ENCODE results near the gene SLC5A4.

The SLC5A4 gene

DNA sequence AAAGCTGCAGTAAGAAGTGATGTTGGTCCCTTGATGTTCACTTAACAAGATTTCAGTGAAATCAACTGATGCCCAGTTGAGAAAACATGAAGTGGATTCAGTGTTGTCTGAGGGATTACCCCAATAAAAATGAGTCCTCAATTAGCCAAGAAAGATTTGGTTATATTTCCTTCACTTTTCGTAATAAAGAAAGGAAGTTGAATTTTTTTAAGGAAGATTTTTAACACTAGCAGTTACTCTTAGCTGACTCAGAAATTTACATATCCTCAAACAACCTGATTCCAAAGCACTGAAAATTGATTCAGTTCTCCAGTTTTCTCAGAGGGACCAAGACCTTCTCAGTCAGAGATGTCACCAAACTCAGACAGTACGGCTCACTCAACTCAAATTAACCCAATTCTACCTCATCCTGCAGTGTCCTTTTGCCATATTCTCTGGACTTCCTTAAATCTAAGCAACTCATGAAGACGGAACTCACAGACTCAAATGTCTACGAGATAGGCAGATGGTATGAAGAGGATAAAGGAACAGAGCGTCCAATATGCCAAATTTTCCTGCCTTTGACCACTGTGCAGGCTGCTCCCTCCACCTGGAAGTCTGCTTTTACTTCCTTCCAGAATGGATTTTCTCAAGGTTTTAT lies 22.8 kb downstream of the SLC5A4 start:
- no peak for DNase-seq (ENCODE audit: low read depth)

DNA sequence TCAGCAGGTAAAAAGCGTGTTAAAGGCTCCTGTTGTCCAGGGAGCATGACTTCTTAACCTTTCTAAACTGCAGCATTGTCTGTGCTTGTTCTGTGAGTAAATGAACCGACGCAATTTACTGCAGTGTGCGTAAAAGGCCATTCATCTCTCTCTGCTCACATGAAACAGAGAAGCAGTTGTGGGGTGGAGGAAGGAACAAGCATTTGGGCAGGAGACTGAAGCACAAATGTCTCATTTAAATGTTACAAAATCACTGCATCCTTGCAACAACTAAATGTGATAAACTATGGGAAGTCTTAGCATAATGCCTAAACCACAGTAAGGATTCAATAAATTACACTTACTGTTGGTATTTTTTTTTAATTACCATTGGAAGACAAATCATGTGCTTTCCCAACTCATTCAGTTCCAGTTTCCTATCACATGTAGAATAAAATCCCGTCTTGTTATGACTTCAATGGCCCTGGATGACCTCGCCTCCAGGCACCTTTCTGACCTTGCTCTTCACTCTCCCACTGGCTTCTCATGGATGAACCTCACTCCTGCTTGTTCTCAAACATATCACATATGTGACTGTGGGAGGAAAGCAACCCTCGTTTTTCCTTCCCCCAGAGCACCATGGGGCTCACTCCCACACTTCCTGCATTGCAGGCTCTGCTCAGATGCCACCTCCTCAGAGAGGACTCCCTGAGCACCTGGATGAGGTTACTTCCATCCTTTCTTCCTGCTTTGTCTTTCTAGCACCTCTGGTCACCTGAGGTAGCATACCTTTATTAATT lies 28.6 kb downstream of the SLC5A4 start:
- no peak for DNase-seq (ENCODE audit: low read depth)

DNA sequence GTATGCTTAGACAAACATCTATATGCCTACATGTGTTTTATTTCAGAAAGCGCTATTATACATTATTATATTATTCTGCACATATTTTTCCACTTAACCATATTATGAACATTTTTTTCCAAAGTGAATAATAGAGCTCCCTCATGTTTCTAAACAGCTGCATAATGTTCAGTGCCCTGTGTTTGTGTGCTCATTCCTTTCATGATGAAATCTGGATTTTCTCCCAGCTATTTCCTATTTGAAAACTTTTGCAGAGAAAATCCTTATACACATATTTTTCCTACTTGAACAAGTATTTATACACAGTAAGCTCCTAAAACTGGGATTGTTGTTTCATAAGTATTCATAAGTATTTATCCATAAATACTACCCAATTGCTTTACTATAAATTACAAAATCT lies 32.2 kb downstream of the SLC5A4 start:
- no peak for DNase-seq (ENCODE audit: low read depth)

DNA sequence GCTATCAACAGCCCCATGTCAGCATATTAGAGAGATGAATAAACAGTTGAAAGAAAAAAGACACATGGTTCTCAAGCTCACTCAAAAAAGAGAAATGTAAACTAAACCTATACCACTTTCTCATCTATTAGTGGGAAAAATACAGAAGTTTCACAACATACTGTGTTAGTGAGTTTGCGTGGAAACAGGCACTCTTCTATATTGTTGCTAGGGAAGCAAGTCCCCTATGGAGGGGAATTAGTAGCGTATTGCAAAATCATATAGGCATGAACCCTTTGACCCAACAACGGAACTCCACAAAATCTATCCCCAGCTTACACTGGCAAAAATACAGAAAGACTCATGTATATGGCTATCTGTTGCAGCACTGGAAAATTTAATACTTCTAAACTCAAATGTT lies 36.1 kb downstream of the SLC5A4 start:
- no peak for DNase-seq (ENCODE audit: low read depth)

DNA sequence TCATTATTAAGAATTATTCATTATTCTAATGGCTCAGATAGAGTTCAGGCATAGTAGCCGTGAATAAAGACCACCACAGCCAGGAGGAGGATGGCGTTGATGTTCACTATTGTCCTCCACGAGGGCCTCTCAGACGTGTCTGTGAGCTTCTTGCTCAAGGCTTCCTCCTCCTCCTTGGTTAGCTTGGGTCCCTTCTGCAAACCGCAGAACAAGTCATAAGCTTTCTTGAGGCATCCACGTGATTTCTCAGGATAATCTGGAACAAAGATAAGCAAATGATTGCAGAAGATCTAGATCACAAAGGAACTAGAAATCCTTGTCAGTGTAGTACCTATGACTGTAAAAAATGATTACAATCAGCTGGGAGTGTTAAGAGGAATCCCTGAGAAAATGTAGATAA lies 36.7 kb downstream of the SLC5A4 start:
- DNase-seq (ENCODE audit: low read depth), result no peak

DNA sequence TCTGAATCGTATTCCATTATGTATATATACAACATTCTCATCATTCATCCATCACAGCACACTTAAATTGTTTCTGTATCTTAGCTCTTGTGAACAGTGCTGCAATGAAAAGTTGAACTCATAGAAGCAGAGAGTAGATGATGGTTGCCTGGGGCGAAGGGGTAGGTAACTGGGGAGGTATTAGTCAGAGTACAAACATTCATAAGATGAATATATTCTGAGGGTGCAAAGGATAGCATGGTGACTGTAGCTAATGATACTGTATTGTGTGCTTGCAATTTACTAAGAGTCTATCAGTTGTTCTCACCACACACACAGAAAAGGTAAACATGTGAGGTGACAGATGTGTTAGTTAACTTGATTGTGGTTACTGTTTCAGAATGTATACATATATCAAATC lies 37.7 kb downstream of the SLC5A4 start:
- DNase-seq (ENCODE audit: low read depth), result no peak

DNA sequence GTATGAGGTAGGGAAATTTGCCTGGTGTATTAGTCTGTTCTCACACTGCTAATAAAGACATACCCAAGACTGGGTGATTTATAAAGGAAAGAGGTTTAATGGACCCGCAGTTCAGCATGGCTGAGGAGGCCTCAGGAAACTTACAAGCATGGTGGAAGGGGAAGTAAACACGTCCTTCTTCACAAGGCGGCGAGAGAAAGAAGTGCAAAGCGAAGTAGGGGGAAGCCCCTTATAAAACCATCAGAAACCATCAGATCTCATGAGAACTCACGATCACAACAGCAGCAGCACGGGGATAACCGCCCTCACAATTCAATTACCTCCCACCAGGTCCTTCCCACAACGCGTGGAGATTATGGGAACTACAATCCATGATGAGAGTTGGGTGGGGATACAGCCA lies 38.2 kb downstream of the SLC5A4 start:
- no peak for DNase-seq (ENCODE audit: low read depth)

DNA sequence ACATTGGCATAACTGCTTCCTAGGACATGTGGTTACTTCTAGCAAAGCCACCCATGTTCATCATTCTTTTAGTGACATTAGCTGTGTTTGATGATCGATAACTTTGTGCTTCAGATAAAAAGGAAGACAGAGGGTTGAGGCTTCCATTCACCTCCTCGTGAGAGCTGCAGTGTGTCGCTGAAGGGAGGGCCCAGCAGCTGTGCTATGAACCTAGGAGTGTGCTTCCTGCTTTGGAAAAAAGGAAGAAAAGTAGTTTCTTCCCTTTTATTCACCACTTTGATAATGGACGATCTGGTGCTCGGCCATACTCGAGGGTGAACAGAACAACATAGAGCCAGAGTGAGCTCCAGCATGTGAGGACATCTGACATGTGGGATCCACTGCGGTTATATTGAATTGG lies 44.1 kb downstream of the SLC5A4 start:
- DNase-seq (ENCODE audit: low read depth), result no peak

DNA sequence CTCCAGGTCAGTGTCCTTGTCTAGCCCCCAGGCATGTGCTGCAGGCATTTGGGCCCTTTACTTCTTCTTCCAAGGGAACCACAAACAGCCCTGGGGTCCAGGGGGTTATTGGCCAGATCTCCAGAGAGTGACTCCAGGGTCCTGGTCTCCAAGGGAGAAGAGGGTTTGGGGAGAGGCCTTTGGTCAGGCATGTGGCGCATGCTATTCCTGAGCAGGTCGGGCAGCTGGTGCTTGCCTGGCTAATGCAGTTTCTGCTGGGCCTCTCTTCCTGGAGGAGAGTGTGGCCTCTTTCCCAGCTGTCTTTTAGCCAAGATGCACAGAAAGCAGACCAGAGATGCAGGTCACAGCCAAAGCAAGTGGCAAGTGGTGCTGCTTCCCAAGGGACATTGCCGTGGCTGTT lies 46.5 kb downstream of the SLC5A4 start:
- no peak for DNase-seq (ENCODE audit: low read depth)

DNA sequence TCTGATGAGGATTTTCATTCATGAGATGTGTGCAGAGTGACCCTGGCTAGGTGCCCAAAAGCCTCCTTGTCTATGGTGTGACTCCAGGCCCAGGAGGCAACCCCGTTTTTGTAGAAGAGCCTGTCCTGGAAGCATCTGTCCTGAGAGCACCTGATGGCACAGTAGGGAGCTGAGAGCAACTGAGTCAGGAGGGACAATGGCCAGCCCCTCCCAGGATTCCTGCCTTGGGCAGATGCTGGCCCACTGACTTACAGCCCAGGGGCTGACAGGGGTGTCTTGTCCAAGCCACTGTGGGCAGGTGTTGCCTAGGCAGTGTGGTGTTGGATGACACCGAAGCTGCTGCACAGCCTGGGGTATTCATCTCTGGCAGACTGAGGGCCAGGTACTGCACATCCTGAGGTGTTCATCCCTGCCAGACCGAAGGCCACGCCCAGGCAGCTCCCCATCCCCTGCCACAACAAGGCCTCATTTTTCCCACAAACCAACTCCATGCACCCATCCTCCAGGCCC lies 47.1 kb downstream of the SLC5A4 start:
- no peak for DNase-seq (ENCODE audit: low read depth)

DNA sequence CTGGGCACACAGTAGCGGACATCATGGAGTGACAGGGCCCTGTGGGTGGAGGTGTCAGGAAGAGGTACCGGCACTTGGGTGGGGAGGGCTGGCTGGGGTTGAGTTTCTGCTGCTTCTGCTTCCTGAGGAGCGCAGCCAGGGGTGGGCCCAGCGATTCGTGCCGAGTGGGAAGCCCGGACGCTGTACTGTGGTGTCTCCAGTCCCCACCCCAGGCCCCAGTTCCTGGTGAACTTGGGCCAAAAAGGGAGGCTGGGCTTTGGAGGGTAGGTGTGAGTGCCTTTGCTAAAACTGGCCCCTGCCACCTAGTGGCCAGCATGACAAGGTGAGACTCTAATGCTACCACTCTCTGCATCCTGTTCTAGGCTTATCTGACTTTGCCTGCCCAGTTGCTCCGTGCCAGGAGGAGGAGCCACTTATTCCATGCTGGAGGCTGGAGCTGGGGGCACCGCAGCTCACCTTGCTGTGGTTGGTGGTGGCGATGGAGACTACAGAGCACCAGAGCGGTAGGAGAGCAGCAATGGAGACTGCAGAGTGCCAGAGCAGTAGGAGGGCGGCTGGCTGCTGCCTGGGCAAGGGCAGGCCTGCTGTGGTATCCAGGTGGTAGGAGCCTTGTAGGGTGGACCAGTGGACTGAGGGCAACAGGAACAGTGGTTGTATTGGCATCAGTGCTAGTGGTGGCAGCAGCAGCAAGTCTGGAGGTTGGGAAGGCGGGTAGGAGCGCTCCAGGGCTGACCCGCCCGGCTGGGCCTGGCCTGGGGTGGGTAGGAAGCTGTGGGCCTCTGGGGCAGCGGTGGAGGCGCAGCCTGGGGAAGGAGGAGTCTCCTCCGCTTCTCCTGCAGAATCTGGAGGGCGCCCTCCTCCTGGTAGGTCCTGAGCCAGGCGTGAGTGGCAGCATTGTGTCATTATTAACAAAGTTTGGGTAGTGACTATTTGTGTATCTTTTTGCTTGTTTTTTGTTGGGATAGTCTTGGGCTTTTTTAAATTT lies 48.1 kb downstream of the SLC5A4 start:
- no peak for DNase-seq (ENCODE audit: low read depth)

DNA sequence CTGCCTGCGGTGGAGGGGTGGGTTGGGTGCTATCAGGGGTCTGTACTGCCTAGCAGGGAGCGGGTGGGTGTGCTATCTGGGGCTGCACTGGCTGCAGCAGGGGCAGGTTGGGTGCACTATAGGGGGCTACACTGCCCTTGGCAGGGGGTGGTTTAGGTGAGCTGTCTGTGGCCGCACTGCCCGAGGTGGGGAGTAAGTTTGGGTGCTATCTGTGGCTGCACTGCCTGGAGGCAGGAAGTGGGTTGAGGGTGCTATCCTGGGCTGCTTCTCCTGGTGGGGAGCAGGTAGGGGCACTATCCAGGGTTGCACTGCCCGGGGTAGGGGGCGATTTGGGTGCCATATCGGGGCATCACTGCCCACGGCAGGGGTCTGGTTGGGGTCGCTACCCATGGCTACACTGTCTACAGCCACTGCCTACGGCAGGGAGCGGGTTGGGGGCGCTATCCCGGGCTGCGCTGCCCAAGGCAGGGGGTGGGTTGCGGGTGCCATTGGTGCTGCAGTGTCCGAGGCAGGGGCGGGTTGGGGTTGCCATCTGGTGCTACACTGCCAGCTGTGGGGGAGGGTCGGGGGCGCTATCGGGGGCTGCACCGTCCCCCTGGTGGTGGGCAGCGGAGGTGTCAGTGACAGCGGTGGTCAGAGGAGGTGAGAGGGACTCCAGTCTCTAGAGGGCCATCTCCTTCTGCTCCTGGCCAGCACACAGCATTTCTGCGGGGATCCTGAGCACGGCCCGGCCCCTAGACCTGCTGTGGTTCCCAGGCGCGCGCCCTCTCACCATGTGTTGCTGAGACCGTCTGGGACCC lies 49.0 kb downstream of the SLC5A4 start:
- DNase-seq (ENCODE audit: low read depth), result no peak

DNA sequence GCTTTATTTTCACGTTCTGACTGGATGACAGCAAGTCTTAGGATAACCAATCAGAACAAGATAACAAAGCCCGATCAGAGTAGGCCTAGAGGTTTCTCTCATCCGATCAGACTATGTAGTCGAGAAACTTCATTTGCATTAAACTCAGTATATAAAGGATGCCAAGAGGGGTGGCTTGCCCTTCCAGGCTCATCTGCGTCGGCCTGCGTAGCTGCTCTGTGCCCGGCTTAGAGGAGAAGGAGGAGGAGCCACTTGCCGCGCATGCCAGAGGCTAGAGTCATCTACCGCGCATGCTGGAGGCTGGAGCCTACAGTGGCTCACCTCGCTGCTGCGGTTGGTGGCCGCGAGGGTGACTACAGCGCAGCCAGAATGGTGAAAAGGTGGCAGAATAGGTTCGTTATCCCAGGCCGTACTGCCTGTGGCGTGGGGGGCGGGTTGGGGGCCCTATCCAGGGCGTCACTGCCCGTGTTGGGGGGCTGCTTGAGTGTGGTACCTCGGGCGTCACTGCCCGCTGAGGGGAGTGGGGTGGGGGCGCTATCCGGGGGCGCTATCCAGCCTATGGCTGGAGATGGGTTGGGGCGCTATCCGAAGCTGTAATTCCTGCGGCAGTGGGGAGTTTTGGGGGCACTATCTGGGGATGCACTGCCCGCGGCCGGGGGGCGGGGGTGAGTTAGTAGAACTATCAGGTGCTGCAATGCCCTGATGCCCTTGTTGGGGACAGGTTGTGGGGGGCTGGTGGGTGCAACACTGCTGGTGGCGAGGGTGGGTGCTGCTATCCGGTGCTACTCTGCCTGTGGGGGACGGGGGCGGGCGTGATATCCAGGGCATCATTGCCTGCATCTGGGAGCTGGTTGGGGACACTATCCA lies 50.1 kb downstream of the SLC5A4 start, which contains the start of gene RFPL2:
TSS of gene RFPL2 (minus strand) at position 218 of the 867 bp plus-strand sequence. CDS start 2,622 bp downstream, outside the sequence.
- DNase-seq (ENCODE audit: low read depth), result peak; percentile 30

DNA sequence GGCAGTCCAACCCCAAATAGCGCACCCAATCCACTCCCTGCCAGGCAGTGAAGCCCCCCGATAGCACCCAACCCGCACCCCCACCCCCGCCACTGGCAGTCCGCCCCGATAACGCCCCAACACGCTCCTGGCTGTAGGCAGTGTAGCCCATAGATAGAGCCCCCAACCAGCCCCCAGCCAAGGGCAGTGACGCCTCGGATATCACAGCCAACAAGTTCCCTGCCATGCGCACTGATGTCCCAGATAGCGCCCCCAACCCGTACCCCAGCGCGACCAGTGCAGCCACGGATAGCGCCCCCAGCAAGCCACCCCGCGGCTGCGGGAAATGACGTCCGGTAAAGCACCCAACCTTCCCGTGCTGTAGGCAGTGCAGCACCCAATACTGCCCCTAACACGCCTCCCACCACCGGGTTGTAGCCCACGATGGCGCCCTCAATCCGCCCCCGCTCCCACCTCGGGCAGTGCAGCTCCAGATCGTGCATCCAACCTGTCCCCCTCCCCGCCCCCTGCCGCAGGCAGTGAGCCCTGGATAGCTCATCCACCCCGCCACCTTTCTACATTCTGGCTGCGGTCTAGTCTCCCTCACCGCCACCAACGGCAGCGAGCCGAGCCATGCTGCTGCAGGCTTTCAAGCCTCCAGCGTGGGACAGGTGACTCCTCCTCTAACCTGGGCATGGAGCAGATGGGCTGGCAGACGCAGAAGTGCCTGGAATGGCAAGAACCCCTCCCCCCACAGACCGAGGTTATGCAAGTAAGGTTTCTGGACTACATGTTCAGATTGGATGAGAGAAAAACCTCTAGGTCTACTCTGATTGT lies 50.9 kb downstream of the SLC5A4 start:
- no peak for DNase-seq (ENCODE audit: low read depth)

DNA sequence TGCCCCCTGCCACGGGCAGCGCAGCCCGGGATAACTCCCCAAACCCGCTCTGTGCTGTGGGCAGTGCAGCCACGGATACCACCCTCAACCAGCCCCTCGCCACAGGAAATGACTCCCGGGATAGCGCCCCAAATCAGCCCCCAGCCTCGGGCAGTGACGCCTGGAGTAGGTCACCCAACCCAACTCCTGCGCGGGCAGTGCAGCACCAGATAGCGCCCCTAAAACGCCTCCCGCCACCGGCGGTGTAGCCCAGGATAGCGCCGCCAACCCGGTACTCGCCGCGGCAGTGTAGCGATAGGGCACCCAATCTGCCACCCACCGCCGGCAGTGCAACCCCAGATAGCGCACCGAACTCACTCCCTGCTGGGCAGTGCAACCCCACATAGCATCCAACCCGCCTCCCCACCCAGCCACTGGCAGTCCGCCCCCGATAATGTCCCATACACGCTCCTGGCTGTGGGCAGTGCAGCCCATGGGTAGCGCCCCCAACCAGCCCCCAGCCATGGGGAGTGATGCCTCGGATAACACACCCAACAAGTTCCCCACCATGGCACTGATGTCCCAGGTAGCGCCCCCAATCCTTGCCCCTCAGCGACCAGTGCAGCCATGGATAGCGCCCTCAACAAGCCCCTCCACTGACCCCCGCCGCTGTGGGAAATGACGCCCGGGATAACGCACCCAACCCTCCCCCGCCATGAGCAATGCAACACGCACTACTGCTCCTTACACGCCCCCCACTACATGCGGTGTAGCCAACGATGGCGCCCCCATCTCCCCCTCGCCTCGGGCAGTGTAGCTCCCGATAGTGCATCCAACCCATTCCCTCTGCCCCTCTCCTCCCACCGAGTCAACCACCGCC lies 51.7 kb downstream of the SLC5A4 start:
- DNase-seq (ENCODE audit: low read depth), result no peak

DNA sequence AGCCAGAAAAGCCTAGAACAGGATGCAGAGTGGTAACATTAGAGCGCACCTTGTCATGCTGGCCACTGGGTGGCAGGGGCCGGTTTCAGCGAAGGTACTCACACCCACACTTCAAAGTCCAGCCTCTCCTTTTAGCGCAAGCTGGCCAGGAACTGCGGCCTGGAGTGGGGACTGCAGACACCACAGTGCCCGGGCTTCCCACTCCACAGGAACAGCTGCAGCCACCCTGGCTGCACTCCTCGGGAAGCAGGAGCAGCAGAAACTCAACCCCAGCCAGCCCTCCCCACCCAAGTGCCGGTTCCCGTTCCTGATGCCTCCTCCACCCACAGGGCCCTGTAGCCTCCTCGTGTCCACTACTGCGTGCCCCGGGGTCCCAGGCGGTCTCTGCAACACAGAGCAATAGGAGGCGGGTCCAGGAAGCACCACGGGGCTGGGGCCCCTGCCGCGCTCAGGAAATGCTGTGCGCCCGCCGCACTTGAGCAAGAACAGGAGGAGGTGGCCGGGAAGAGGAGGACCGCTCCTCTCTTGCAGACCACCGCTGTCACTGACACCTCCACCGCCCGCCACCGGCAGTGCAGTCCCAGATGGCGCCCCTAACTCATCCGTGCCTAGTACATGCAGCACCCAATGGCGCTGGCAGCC lies 52.5 kb downstream of the SLC5A4 start:
- no peak for DNase-seq (ENCODE audit: low read depth)

DNA sequence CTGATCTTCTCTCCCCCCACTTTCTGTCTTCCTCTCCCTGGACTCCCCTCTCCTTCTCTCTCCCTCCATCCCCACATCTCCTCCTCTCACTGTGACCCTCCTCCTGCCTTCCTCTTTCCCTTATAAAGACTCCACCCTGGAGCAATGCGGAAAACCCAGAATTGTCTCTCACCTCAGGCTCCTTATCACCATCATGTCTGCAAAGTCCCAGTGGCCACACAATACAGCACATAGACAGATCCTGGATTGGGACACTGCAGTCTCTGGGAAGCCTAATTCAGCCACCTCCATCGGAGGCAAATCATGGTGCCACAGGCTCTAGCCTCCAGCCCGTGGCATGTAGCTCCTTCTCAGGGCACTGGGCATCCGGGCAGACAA lies 53.0 kb downstream of the SLC5A4 start:
- DNase-seq (ENCODE audit: low read depth), result no peak

DNA sequence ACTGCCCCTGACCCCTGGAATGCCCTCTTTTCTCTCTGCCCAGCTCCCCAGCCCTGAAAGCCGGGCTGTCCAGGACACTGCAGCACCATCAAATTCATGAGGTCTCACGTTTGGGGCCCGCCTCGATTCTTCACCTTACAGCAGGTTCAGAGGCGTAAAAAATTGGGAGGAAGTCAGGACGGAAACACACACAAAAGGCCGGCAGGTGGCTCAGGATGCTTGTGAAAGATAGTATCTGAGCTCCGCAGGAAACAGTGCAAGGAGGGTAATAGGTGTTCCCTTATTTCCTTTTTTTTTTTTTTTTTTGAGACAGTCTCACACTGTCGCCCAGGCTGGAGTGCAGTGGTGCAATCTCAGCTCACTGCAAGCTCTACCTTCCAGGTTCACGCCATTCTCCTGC lies 54.4 kb downstream of the SLC5A4 start:
- no peak for DNase-seq (ENCODE audit: low read depth)
